Measurements from ENCODE around the gene FAM3C.

The FAM3C gene

DNA sequence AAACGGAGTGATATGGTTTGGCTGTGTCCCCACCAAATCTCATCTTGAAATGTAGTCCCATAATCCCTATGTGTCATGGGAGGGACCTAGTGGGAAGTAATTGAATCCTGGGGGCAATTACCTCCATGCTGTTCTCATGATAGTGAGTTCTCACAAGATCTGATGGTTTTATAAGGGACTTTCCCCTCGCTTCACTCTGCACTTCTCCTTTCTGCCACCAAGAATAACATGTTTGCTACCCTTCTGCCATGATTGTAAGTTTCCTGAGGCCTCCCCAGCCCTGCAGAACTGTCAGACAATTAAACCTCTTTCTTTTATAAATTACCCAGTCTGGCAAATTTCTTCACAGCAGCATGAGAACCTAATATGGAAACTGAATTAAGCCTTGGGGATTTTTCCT lies 19.1 kb downstream of the FAM3C start:
- DNase-seq, result no peak

- DNase-seq, result no peak
Measured at GRCh38 chr7:121373177-121373576, 22.9 kb downstream of the FAM3C start.

DNA sequence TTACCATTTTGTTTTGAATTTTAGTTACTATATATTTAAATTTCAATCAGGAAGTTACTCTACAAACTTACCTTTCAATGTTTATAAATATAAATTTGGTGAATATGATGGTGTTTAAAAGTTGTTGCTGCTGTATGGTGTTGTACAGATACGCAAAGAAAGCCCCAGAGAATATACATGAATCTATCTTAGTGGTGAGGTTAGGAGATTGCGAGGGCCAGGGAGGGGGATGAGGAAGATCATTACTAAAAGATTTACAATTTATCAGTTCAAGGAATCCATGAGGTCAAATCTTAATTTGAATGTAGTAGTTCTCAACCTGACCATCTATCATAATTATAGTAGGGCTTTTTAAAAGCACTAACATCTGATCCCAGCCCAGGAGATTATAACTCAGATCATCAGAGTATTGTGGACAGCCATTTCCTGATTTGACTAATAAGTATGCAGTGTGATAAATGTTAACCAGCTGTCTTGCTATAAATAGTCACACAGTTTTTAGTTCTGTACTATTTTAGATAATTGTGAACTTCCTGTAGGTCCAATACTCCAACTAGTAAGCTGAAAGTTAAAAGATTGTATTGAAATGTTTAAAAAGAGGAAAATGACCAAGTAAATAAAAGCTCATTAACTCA lies 23.6 kb downstream of the FAM3C start:
- peak; percentile 76 for DNase-seq

- peak; percentile 6 for DNase-seq
Measured at GRCh38 chr7:121371883-121372282, 24.2 kb downstream of the FAM3C start.

DNA sequence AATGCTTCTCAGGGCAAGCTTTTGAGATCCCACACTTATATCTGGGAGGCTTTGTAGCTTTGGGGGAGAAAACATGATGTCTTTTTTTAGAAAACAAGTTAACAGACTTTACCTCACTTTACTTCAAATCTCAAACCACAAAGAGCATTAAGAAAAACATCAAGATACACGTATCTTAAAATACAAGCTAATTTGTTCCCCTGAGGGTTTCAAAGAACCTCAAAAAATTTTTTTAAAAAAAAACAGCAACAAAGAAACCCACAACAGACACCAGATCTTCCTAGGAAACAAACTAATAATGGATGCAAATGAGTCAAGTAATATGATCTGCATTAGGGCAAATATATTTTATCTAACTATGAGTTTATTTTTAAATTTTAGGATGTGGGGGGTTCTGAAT lies 24.7 kb downstream of the FAM3C start:
- no peak for DNase-seq

GRCh38 chr7:121369462-121369861 lies 26.6 kb downstream of the FAM3C start:
- DNase-seq, result peak; percentile 51

- DNase-seq, result peak; percentile 32
Measured at GRCh38 chr7:121366852-121367431, 29.2 kb downstream of the FAM3C start.

DNA sequence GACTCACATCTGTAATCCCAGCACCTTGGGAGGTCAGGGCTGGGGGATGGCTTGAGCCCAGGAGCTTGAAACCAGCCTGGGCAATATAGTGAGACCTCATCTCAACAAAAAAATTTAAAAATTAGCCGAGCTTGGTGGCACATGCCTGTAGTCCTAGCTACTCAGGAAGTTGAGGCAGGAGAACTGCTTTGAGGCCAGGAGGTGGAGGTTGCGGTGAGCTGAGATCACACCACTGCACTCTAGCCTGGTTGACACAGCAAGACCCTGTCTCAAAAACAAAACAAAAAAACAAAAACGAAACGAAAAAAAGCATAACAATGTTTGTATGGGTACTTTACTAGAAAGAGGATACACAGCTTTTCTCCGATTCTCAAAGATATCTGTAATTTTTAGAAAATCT lies 35.5 kb downstream of the FAM3C start:
- DNase-seq, result no peak

DNA sequence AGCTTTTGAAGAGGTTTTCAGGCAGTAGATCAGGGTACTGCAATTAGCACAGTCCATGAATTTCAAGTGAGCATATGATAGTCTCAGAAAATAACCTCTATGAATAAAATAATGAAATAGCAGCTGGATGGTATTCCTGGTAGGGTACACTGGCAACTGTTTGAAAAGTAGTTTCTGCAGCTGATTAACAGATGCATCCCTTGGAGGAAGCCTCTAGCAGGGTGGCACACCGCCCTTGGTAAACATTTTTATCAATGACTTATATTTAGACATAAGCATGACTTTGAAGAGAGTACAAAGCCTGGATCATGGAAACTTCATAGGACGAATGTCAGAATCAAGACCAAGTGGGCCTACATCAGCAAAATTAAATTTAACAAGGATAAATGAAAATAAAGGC lies 40.5 kb downstream of the FAM3C start:
- DNase-seq, result no peak

DNA sequence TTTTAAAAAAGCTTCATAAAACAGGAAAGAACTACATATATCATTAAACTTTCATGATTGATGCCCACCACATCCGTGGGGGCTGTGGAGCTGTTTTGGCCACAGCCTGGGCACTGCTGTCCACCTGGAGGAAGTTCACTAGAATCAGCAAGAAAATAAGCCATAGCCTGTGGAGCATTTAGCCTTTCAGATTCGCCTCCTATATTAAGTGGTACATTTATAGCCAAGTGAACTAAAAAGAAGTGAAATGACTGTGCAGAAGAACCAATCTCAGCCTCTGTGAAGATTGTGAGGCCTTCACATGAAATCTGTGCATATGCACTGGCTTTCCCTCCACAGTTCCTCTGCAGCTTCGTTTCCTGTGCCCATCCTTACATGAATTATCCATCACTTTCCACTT lies 43.8 kb downstream of the FAM3C start:
- DNase-seq, result no peak

GRCh38 chr7:121351682-121352081 lies 44.4 kb downstream of the FAM3C start:
- DNase-seq, result no peak

GRCh38 chr7:121344497-121344896 lies 51.6 kb downstream of the FAM3C start:
- DNase-seq, result no peak

DNA sequence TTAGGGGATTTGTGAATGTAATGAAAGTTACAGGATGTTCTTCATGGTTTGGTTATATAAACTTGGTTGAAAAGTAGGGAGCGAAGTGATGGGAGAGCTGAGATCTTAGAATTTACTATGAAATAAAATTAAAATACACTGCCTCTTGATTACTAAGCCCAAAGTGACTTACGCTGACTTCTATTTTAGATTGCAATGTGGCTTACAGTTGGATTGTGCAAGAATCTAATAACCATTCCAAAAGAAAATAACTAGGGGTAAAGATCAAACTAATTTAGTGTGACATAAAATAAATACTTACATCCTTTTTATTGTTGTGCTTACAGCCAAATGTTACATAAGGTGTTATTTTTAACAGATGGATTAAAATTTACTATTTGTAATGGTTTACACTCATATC lies 52.0 kb downstream of the FAM3C start:
- no peak for DNase-seq

DNA sequence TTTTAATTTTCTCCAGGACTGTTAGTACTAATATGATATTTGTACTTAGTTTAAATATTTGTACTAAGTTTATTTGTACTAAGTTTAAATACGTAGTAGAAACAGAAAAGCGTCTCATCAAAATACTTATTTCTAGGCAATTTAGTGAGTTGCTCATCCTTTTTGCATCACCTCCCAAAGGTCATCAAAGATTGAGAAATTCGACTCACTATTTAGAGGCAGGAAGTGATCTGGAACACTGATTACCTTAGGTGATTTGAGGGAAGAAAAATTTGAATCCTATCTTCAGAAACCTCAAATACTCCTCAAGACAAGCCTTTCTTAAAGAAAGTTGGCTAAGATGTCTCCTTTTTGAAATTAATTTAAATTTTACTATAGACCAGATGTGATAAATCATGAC lies 52.8 kb downstream of the FAM3C start:
- peak; percentile 23 for DNase-seq

- DNase-seq, result no peak
Measured at GRCh38 chr7:121342631-121343030, 53.5 kb downstream of the FAM3C start.

DNA sequence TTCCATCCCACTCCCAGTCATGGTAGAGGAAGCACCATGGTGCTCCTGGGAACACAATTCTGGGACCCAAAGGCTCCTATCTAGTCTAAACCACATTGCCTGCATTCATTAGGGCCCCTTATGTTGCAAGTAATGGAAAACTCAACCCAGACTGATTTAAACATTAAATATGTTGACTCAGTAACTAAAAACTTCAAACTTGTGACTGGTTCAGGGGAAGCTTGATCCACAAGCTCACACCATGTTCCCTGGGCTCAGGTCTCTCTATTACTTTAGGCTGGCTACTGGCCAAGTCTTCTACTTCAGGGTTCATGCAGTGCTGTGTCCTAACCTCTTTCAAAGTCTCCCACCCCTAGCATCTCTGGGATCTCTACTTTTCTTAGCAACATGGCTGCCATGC lies 54.2 kb downstream of the FAM3C start:
- peak; percentile 40 for DNase-seq

GRCh38 chr7:121339082-121339481 lies 57.0 kb downstream of the FAM3C start:
- DNase-seq, result no peak

DNA sequence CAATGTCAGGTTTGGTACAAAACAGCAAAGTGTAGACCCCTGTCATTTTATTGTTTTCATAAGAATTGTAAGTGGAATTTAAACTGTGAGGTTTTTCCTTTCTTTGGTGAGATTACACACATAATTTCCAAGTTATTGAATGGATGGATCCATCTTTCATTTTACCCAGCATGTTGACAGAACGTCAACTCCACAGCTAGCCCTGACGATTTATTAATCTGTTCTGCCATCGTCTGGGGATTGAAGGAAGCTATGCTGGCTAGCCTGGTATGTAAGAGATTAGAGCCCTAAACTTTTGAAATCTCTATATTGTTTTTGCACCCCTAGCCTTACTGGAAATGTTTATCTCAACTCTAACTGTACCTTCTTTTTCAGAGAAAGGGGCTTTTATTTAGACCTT lies 58.7 kb downstream of the FAM3C start:
- peak; percentile 64 for DNase-seq

GRCh38 chr7:121336579-121336978 lies 59.5 kb downstream of the FAM3C start:
- DNase-seq, result peak; percentile 74

GRCh38 chr7:121334875-121335648 lies 61.0 kb downstream of the FAM3C start:
- peak; percentile 75 for DNase-seq

DNA sequence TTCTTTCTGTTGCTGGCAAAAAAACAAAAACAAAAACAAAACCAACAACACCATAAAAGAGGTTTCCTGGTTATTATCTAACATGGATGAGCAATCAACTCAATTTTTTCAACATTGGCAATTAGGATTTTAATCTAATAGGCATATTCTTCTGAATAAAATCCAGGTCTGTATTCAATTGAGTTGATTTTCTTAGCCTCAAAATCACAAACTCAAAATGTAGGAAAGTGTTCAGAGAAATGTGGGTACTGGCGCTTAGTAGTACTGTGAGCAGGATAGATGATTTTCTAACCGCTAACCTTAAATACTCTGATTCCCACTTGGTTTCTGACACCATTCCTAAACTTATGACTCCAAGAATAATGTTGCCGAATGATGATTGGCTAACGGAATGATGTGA lies 61.7 kb downstream of the FAM3C start:
- DNase-seq, result no peak

DNA sequence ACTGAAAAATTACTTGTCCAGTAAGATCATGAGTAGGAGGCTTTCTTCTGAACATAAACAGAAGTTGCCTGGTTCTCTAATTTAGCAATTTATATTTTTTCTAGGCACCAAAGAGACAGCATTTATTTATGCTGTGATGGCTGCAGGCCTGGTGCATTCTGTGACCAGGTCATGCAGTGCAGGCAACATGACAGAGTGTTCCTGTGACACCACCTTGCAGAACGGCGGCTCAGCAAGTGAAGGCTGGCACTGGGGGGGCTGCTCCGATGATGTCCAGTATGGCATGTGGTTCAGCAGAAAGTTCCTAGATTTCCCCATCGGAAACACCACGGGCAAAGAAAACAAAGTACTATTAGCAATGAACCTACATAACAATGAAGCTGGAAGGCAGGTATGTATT lies 64.5 kb downstream of the FAM3C start:
- no peak for DNase-seq

DNA sequence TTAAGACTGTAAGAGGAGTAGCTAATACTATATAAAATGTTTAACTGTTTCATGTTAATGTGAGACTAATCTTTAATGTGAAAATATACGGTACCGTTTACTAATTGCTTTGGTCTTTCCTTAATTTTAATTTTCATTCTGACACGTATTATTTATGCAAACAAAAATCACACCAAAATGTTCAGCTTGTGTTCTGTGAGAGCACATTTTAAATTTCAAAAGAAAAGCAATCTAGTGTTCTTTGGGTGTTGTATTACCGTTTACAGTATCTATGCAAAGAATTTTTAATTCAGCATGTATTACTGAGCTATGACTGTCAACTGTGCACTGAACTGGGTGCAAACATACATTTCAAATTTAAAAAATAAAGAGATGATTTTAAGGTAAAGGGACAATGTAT lies 65.1 kb downstream of the FAM3C start:
- no peak for DNase-seq

GRCh38 chr7:121330053-121330833 lies 65.9 kb downstream of the FAM3C start:
- DNase-seq, result peak; percentile 28

Data from fibroblast of skin of right biceps (primary cell).